GM18907 (cell line): ENCODE results near the gene LCAT.

Experiments
- ATAC-seq: cut with Tn5 transposase; IDR thresholded peaks from one replicate; pipeline ENCODE4 v1.9.1; 2021; ENCODE audit warnings: mild to moderate bottlenecking, moderate library complexity; ENCODE audit not compliant: unreplicated experiment

Gene LCAT

DNA sequence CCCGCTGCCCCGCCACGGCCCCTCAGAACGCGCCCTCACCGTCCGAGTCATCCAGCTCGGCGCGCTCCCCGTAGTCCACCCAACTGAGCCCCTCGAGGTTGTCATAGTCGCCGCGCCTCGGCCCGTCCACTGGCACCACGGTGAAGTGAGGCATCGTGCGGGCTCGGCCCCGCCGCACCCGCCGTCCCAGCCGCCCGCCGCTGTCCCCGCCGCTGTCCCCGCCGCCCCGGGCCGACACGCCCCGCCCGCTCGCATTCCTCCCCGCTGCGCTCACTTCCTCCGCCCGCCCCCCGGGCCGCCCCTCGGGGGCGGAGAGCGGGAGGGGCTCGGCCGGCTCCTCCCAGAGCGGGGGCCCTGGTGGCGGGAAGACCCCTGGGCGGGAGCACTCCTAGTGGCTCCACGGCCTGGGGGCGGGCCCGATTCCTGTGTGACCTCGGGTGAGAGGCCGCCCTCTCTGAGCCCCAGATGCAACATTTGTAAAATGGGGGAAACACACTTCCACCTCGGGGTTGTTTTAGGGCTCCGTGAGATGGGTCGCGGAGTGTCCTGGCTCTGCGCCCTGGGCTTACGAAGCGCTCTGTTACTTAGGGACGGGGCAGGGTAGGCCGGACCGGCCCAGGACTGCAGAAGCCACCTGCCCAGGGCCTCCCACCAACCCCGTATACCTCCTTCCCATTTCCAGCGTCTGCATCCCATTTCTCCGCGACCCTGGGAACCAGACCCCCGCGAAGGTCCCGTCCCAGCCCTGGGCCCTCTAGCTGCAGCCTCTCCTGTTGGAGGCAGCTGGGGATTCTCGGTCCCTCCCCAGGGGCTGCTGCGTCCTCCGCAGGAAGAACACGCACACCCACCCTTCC lies 24.7 kb upstream of the LCAT start, which contains the start of gene SLC12A4:
SLC12A4 (minus strand) TSS at position 238 of the 854 bp plus-strand sequence; CDS start at position 154, 84 bp downstream.
- ATAC-seq: peak; percentile 70

DNA sequence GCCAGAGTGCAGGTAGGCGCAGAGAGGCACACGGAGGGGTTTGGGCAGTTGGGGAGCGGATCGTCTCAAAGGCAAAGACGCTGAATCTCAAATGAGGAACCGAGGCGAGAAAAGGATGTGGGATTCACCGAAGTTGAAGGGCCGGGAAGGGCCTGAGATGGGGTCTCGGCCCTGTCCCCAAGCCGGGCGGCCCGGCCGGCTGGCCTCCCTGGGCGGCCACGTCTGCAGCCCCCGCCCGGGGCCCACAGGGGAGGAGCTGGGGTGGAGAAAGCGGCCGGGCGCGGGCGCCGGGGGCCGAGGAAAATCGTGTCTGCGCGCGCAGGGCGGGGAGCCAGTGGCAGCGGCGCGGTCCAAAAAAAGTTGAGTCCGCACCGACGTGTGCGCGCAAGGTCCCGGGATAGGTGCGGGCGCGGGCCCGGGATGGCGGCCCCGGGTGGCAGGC lies 24.1 kb upstream of the LCAT start:
- peak; percentile 23 for ATAC-seq

DNA sequence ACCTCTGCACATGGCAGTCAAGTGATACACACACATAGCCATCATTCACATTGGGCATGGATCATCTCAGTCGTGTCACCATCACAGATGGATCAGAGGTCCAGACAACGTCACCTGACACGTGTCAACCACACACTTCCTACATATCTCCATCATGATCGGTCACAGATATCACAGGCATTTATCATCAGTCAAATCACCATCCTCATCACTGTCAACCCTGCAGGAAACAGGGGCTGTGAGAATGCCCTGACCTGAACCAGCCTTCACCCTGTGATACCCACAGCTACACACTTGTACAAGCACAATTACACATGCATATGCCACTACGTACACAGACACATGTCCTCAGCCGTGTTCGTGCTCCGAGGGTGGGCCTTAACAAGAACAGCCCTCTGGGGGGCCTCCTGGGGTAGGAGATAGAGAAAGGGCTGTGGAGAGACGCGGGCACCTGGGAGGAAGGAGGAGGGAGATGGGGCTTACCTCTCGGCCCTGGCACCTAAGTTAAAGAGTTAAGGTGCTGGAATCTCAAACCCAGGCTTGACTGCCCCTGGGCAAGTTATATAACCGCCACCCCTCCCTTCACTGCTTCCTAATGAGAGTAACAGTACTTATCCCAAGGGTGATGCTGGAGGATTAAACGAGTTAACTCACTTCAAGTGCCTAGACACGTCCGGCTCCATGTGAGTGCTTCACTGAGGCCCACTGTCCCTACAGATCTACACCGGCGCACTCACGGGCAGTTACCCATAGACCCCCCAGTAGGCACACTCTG lies 23.4 kb upstream of the LCAT start:
- ATAC-seq: no peak

DNA sequence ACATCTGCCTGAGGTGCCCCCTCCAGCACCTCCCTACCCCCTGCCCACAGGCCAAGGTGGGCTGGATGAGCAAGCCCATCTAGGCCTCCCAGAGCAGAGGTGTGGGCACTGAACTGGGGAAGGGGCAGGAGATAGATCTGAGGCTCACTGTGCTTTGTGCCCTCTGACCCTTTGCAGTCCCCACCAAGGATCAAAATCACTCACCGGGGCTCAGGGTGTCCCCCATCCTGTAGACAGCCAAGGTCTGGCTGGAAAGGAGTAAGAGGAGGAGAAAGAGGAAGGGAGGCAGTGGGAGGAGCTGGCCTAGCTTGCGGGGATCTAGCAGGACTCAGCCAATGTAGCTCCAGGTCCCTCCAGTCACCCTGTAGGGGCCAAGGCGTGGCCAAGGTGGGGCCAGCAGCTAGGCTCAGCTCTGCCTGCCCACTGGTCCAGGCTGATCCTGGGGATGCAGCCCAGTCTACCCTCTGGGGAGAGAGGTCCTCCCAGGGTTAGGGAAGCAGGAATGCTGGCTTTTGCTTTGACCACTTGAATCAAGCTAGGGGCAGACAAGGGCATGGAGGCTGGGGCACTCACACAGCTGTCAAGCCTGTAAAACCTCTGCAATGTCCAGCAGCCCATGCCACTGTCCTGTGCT lies 22.7 kb upstream of the LCAT start:
- no peak for ATAC-seq

DNA sequence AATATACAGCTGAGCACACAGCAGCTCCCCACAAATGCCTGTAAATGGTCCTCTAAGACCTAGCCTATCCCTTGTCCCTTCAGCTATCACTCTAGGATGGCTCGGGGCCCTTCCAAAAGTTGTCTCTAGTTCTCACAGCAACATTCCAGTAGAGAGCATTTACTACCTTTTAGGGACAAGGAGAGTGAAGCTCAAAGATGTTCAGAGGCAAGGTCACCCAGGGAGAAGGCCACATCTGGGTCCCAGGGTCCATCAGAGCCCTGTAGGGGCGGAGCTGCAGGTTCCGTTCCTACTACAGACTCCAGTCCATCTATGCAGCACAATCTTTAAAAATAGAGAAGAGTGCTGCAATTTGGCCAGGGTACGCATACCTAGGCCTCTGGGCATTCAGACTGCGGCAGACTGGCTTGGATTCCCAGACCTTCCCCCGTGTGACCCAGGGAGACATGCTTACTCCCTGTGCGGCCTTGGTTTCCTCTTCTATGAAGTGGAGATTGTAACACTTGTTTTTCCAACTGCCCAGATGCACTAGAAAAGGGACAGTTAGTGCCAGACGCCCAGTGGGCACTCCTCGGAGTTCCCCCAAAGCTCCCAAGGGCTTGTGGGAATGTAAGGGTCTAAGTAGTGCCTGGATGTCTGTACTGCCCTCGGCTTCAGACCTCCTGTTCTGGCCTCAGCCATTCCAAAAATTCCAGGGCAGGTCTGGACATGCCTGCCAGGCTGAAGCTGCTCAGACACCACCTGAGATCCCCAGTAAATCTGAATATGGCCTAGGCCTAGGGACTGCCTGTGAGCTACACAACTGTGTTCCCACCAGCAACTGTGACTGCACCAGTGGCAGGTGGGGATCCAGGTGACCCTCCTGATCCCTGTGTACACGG lies 22.0 kb upstream of the LCAT start:
- no peak for ATAC-seq

DNA sequence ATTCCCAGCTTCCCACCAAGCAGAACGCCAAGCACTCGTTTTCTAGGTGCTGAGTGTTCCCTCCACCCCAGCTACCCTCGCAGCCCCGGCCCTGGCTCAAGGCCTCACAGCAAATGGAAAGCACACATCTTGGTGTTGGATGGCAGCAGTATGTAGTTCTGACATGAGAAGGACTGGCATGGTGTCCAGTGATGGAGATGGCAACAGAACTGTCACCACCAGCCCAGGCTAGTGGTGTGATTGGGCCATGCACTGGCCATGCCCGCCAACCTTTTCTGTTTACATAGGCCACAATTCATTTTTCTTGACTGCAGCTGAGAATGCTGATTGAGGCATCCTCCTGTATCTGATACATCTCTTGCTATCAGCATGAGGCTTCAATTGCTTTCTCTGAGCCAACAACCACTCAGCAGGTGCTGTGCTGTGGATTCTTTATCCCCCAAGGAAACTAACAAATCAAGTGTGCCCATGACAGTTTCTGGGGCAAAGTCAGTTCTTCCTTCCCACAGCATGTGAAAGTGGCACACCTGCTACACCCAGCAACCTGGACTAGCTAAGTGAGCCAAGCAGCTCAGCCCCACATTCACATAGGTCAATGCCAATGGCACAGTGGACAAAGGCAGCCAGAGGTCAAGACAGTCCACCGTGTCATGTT lies 20.7 kb upstream of the LCAT start:
- no peak for ATAC-seq

DNA sequence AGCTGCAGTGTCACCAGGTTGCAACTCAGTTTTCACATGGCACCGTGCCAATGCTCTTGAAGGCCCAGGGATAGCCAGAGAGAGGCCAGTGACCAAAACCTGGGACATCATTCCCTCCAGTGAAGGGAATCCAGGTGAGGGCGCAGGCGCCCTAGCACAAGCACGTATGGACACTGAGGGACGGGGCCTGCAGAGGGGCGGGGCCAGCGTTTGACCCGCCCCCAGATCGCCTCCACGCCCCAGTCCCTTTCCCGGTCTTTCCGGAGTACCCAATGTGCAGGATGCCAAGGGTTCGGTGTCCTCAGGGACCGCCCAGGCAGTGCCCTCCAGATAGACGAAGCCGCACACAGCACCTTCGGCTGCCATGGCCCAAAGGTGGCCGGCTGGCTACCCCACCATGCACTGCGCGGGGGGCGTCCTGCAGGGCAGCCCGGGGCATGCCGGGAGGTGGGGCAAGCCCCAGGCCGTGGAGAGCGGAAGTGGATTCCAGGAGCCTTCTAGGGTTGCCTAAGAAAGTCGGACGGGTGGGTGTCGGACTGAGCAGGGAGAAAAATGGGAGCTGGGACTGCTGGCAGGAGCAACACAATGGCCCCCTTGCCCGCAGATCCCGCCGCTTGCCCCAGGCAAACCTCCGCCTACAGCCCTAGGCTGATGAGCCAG lies 19.9 kb upstream of the LCAT start:
- ATAC-seq: no peak

DNA sequence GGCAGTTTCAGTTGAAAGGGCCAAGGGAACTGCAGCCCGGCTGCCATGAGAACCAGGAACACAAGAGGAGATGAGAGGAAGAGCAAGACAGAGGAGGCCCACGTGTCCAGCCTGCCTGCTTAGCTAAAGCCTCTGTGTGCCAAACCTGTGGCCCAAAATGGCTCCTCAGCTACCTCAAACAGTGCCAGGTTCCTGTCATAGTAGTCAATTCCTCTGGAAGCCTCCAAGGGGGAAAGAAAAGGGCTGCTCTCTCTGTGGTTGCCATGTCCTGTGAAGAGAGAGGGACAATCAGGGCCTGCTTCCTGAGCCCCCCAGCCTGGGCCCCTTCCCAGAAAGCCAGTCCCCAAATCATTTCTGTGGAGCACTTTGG lies 19.4 kb upstream of the LCAT start:
- ATAC-seq: no peak

DNA sequence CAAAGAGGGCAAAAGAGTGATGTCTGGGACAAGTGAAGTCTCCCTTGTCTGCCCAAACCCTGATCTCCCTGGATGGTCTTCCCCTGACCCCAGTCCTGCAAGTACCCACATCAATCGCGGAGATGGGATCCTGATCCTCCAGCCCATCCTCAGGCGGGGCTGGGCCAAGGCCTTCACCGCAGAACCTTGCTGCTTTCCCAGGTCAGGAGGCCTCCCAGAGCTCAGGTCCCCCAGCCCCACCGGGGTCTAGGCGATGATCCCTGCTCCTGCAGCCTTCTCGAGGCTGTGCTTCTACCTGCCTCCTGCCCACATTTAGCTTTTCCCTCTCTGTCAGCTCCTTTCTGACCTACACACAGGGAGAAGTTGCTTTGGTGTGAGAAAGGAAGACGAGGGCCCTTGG lies 18.2 kb upstream of the LCAT start:
- no peak for ATAC-seq

DNA sequence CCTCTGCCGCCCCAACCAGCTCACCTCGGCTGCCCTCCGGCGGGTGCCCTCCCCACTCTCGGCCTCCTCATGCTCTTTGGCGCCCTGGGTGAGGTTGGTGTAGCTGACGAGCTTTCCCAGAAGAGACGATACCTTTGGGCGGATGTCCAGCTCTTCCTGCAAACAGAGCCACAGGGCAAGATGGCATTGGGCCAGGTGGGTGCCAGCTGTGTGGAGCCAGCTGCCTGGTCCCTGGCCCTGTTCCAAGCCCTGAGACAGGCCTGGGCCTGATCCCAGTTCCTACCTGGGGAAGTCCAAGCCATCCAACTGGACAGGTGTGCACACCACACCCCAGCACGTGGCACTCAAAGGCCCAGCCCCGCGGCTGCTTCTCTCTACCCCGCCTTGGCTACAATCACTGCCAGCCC lies 17.6 kb upstream of the LCAT start:
- no peak for ATAC-seq

DNA sequence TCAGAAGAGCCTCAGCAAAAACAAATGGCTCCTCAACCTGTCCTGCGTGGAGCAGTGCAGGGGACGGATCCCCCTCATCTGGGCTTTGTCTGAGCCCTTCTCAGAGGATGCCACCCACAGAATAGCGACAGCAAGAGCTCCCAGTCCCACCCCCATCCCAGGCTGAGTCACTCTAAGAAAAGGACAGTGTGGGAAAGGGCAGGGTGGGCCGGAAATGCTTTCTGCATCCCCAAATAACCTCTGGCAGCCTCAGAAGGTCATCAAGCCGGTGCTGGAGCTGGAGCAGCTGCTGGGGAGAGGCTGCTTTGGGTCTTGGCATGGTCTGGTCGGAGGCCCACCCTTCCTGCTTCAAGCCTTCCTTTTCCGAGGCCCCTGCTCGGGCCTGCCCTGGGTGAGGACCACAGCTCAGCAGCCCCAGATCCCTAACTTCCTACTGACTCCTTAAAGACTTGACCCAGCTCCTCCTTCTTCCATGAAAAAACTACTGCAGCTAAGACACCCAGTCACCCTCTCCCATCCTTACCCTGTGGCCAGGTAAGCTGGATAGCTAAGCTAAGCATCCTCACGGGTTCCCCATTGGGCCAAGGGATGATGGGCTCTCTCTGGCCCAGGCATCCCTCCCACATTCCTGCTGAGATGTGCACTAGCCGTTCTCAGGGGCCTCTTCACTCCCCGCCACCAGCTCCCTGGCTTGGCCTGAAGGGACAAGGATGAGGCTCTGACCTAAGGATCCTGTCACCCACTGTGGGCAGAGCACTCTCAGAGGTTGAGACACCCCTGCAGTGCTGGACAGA lies 15.8 kb upstream of the LCAT start:
- no peak for ATAC-seq

DNA sequence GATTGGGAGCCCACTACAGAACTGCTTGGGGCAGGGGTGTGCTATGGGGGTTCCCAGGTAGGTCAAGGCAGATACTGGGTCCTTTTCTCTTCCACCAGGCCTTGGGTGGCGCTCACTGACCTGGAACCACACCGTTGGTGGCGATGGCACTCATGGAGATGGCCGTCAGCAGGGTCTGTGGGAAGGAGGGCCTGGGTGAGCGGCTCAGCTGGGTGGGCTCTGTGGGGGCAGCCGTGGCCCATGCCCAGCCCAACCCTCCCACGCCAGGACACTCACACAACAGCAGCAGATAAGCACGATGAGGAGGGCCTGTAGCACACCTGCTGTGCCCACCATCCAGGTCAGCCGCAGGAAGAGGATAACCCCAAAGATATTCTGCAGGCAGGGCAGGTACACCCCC lies 13.7 kb upstream of the LCAT start:
- ATAC-seq: no peak

DNA sequence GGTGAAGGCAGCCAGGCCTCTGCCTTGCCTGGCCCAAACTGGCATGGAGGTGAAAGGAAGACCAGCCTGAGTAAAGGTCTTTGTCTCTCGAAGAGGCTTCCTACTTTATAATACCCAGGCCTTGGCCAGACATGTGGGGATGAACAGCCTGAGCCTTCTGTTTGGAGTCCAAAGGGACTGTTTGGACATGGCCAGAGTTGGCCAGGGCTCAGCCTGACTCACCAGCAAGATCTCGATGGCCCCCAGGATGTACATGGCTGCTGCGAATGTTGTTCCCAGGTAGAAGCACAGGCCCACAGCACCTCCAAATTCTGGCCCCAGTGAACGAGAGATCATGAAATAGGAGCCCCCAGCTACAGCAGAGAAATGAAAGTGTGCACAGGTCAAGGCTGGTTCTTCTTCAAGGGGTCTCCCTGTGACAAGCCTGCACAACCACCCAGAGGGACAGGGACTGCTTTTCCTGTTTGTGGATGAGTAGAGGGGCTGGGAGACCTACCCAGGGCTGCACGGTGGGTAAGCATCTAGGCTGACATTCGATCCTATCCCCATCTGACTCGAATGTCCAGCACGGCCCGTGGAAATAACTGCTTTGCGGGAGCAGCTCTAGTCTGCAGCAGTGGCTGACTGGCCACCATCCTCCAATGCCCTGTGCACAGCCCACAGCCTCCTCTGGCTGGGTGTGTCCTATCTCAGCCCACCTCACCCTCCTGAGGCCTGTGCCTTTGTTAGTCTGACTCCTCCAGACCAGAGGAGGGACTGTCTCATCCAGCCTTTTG lies 10.7 kb upstream of the LCAT start:
- ATAC-seq: no peak

DNA sequence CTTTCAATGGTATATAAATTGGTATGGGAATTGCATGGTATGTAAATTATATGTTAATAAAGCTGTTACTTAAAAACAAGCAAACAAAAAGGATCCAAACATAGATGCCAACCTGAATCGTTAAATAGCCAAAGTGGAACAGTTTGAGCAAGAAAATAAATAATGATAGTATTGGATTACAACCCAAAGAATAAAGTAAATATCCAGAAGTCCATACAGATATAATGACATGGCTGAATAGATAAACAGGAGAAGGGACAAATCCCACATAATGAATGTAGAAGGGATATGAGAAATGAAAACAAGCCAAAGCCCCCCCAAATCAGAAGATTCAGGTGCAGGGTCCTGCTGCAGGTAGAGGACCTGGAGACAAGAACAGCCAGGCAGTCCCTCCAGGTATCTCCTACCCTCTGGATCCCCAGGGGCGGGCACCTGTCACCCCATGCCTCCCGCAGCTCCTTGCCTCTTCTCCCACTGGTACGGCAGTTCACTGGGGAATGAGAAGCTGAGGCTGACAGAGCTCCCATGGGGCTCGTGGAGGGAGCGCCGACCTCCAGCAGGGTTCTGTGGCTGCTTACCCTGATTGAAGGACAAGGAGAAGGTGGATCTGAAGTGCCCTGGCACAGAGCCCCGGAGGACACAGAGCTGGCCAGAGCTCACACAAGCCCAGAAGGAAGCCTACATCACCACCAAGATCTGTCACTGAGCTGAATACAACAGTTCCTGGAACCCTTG lies 9.9 kb upstream of the LCAT start:
- no peak for ATAC-seq

DNA sequence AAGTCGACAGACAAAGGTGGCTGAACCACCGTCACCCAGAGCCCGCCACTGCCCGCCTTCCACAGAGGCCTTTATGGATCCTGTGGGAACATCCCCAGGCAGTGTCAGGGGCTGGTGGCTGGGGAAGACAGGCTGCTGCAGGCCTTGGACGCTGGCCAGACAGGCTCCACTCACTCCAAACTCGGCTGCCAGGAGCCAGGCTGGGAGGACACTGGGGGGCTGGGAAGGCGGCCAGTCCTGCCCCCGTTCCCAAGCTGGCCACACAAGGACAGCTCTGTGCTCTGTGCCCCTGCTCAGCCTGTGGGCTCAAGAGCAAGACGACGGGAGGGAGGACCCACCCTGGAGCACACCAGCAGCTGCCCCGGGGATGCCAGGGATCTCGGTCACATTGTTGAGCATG lies 7.6 kb upstream of the LCAT start:
- no peak for ATAC-seq

DNA sequence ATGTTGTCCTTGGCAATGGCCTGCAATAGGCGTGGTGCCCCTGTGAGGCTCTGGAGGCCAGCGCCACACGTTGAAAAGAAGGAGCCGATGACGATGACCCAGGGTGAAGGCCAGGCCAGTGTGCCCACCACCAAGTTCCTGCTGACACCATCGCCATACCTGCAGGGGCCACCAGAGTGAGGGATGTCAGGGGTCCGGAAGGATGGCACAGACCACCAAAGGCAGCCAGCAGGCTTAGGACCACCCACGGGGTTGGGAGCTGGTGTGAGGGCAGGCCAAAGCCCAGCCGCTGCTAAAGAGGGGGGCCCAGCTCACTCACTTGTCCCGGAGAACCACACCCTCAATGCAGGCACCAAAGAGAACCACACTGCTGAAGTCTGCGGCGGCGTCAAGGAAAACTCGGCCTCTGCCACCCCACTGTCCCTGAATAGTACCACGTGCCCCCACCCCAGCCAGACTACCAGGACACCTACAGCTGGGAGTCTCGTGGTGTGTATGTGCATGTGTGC lies 6.5 kb upstream of the LCAT start:
- no peak for ATAC-seq

DNA sequence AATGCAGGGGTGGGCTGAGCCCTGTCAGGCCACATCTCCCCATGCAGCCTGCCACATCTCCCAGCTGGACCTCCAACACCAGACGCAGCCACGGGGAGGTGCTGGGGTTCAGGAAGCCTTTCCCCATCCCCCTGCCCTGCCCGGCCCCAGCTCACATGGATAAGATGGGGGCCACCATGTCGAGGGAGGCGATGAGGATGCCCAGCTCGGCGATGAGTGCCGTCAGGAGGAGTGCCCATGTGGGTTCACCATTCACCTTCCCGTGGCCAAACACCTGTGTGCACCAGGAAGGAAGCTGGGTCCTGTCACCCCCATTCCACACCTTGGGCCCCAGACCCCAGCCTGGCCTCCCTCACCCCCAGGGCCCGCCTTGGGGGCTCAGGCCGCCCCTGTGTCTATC lies 5.7 kb upstream of the LCAT start:
- ATAC-seq: no peak
